Mucosa of descending colon (tissue), 3 donors: ENCODE measurements around the gene CALN1. TPM values are rescaled to one million over a fixed set of nuclear protein-coding genes. Genes with fewer than 3 reads are reported as not detected.
"Not testable (repeated sequence)": the region's sequence is repeated elsewhere in the genome, so short reads cannot be mapped to it uniquely, and the experiment has no call there.

Source experiments
- ATAC-seq: fragments of 200-7000 bp; cut with Tn5 transposase; one replicate; pipeline ENCODE4 v1.9.1; 2020; ENCODE audit warnings: mild to moderate bottlenecking, moderate library complexity
- DNase-seq, 3 donors: peaks; one replicate each; pipeline ENCODE4 v3.0.0-alpha.2; 2020
- H3K36me3 ChIP-seq: fragments of 200-600 bp; one replicate; pipeline ENCODE4 v1.8.0; 2021; ENCODE audit warnings: low read depth, mild to moderate bottlenecking
- H3K4me1 ChIP-seq: fragments of 200-600 bp; one replicate; pipeline ENCODE4 v1.8.0; 2021; ENCODE audit warnings: low read depth, mild to moderate bottlenecking
- H3K4me3 ChIP-seq: fragments of 200-600 bp; one replicate; pipeline ENCODE4 v1.8.0; 2021; ENCODE audit warnings: mild to moderate bottlenecking
- H3K9me3 ChIP-seq: fragments of 200-600 bp; one replicate; pipeline ENCODE4 v1.8.0; 2021; ENCODE audit warnings: mild to moderate bottlenecking
- CTCF ChIP-seq: fragments of 200-600 bp; IDR thresholded peaks from one replicate; pipeline ENCODE4 v1.8.0; 2022; ENCODE audit warnings: antibody characterized with exemption, mild to moderate bottlenecking
- intact Hi-C, 2 donors: fragments of 100-400 bp; cut with DNase I in 1 of 2; cut with micrococcal nuclease in 1 of 2; formaldehyde crosslinking; loops; one replicate each; pipeline versions ENCODE4 v1.11.0 to v1.11.1; 2022; cut with DNase I, micrococcal nuclease
- long read RNA-seq, 2 donors: library from polyadenylated mRNA; unstranded; transcript quantifications; one replicate each; pipeline ENCODE4 v2.0.0, GENCODE V29; 2019 to 2021
- total RNA-seq, 3 donors: library from RNA; stranded (reverse); fragmentation: NEBNext Ultra II Directional in 2 of 3; extraction: Animal tissue kit (Norgen Biotek cat#: 25700) in 2 of 3; gene quantifications; one replicate each; pipeline versions ENCODE4 v1.2.1 to v1.2.4, GENCODE V29; 2021 to 2023
- donor health status: DM: no; HTN: no; CAD: no; lungs with moderate emphysema.
- donor health status: DM: no; HTN: no; CAD: no.
- donor health status: DM: no; HTN: yes; CAD: no.

CALN1 gene
- not detected for total RNA-seq
- long read RNA-seq, donor 1, result 0 reads
- long read RNA-seq, donor 2, result 0 reads

GRCh38 chr7:72412121-72412618, at the start of gene CALN1:
Gene CALN1 (minus strand): TSS chr7:72412338.
- H3K4me3 ChIP-seq, intact Hi-C loops, H3K4me1 ChIP-seq, ATAC-seq, DNase-seq, H3K9me3 ChIP-seq, H3K36me3 ChIP-seq: not testable (repeated sequence)

GRCh38 chr7:72453471-72453870, 41.3 kb upstream of the CALN1 start:
- H3K4me1 ChIP-seq, result no peaks in the 10 kb centered on the region
- H3K4me3 ChIP-seq, result no peak overlapping the region
- DNase-seq (no peak), ATAC-seq (no peak)
- no peak for TF ChIP-seq CTCF
- peaks cover 5% of the 10 kb centered on the region for H3K9me3 ChIP-seq
- H3K36me3 ChIP-seq, result no peaks in the 10 kb centered on the region
- intact Hi-C loops, result no loop called here

GRCh38 chr7:72447465-72448204, 35.5 kb upstream of the CALN1 start:
- TF ChIP-seq CTCF, result no peak
- intact Hi-C loops, result no loop called here
- Histone ChIP-seq H3K36me3 (no peaks in the 10 kb centered on the region), H3K4me3 (no peak overlapping the region), H3K4me1 (no peaks in the 10 kb centered on the region), H3K9me3 (no peaks in the 10 kb centered on the region)
- DNase-seq (no peak), ATAC-seq (no peak)

- intact Hi-C loops, result no loop called here
- DNase-seq, result no peak
- ATAC-seq, result no peak
- H3K4me1 ChIP-seq, result no peaks in the 10 kb centered on the region
- no peak for TF ChIP-seq CTCF
- no peaks in the 10 kb centered on the region for H3K36me3 ChIP-seq
- no peak overlapping the region for H3K4me3 ChIP-seq
- no peaks in the 10 kb centered on the region for H3K9me3 ChIP-seq
Measured at GRCh38 chr7:72446591-72447462, 34.7 kb upstream of the CALN1 start.

GRCh38 chr7:72446131-72446530, 34.0 kb upstream of the CALN1 start:
- no peaks in the 10 kb centered on the region for H3K9me3 ChIP-seq
- TF ChIP-seq CTCF, result no peak
- DNase-seq (no peak), ATAC-seq (no peak)
- no peak overlapping the region for H3K4me3 ChIP-seq
- H3K4me1 ChIP-seq, result no peaks in the 10 kb centered on the region
- H3K36me3 ChIP-seq, result no peaks in the 10 kb centered on the region
- intact Hi-C loops, result no loop called here

GRCh38 chr7:72445580-72445979, 33.4 kb upstream of the CALN1 start:
- ATAC-seq (no peak), DNase-seq (no peak)
- no peaks in the 10 kb centered on the region for H3K4me1 ChIP-seq
- TF ChIP-seq CTCF, result no peak
- no peak overlapping the region for H3K4me3 ChIP-seq
- no peaks in the 10 kb centered on the region for H3K36me3 ChIP-seq
- intact Hi-C loops, result no loop called here
- no peaks in the 10 kb centered on the region for H3K9me3 ChIP-seq
